Activated T-cell treated with anti-CD3 and anti-CD28 coated beads, Interleukin-2, amount 50 U/mL, for 24 hours (primary cell): ENCODE measurements around the gene MAN2C1.
"Not testable (repeated sequence)": the region's sequence is repeated elsewhere in the genome, so short reads cannot be mapped to it uniquely, and the experiment has no call there.

ENCODE experiments used
- DNase-seq: peaks from one replicate; pipeline ENCODE4 v3.0.0-alpha.2; 2020
- H3K27ac Mint-ChIP-seq: 2 replicates; pipeline ENCODE4 v1.8.0; 2020; ENCODE audit warnings: mild to moderate bottlenecking, mixed read lengths
- H3K27me3 Mint-ChIP-seq: 2 replicates; pipeline ENCODE4 v1.8.0; 2020; ENCODE audit warnings: mixed read lengths
- H3K36me3 Mint-ChIP-seq: 2 replicates; pipeline ENCODE4 v1.8.0; 2020; ENCODE audit warnings: low read depth, mixed read lengths
- H3K4me1 Mint-ChIP-seq: 2 replicates; pipeline ENCODE4 v1.8.0; 2020; ENCODE audit warnings: low read depth, mixed read lengths
- H3K4me3 Mint-ChIP-seq: 2 replicates; pipeline ENCODE4 v1.8.0; 2020; ENCODE audit warnings: mild to moderate bottlenecking, moderate library complexity, mixed read lengths
- H3K9me3 Mint-ChIP-seq: 2 replicates; pipeline ENCODE4 v1.8.0; 2020; ENCODE audit warnings: mixed read lengths

The MAN2C1 gene

DNA sequence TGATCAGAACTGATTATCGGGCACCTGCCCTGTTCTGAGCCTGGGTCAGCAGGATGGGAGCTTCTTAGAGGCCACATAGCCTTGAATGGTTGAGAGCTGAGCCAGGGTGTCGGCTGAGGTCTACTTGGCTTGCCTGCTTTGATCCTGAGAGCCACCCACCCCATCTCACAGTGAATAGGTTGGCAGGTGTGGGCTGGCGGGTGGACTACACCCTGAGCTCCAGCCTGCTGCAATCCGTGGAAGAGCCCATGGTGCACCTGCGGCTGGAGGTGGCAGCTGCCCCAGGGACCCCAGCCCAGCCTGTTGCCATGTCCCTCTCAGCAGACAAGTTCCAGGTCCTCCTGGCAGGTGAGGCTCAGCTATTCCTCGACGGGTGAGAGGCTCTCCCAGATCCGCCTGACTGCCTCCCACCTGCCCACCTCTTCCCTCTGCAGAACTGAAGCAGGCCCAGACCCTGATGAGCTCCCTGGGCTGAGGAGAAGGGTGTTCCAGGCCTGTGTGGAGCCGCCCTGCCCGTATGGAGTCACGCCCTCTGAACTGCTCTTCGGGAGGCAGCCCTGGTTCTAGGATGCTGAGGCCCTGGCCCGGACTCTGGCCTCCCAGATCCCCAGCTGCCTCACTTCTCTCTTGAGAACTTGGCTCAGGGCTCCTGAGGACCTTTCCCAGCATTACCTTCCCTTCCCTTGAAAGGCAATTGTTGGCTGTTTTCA, 28.7 kb downstream of the MAN2C1 start:
- peaks cover 37% of the 10 kb centered on the region for H3K36me3 Mint-ChIP-seq
- no peak for DNase-seq
- no peaks in the 10 kb centered on the region for H3K27me3 Mint-ChIP-seq
- H3K4me3 Mint-ChIP-seq = no peak overlapping the region
- H3K9me3 Mint-ChIP-seq = no peaks in the 10 kb centered on the region
- H3K4me1 Mint-ChIP-seq = peaks cover 26% of the 10 kb centered on the region
- H3K27ac Mint-ChIP-seq = no peak overlapping the region

DNA sequence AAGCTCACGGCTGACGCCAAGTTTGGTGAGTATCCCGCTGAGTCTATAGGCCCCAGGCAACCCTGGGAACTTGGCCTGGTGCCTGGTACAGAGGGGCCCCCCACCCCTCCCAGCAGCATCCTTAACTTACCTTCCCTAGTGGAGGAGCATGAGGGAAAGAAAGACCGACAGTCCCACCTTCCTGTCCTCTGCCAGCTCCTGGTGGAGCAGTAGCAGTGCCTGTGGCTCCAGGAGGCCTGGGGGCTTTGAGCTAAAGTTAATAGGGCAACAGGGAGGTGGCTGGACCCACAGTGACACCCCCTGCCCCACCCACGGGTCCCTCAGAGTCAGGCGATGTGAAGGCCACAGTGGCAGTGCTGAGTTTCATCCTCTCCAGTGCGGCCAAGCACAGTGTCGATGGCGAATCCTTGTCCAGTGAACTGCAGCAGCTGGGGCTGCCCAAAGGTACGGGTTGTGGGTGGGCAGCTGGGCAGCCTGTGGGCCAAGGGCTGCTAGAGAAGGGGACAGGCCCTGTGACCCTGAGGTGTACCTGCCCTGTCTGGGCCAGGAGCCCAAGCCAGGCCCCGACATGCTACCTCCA, 29.7 kb downstream of the MAN2C1 start:
- Mint-ChIP-seq H3K27ac (peak overlapping the region; percentile 22), H3K36me3 (peaks cover 37% of the 10 kb centered on the region), H3K27me3 (no peaks in the 10 kb centered on the region), H3K9me3 (no peaks in the 10 kb centered on the region), H3K4me3 (no peak overlapping the region), H3K4me1 (peaks cover 26% of the 10 kb centered on the region)
- DNase-seq = no peak

DNA sequence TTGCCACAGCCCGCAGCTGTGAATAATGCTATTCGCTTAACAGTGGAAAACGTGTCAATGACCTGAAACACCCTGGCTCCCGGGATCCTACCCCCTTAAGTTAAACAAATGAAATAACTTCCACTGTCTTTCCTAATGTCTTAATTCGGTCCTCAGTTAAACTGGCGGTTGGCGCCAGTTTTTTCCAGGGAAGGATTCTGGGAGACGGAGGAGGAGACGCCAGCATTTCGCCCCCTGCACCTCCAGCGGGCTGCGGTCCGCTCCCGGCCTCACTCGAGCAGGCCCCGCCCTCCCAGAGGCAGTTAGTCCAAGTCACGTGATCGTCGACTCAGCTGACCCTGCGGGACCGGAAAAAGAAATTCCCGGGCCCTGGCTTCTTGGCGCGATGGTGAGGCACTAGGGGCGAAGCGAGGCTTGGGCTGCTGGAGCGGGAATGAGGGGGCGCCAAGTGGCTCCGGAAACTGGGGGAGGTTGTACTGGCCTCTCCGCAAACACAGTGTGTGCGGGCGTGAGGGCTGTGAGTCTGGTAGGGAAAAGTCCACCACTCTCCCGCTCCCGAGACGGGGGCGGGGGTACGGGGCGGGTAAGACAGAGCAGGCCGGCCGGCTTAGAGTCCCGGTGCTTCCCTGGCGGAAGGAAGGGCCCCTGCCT, 32.6 kb downstream of the MAN2C1 start, which contains the start of gene COMMD4:
COMMD4 (plus strand) TSS at position 359 of the 651 bp plus-strand sequence; CDS start at position 386, 27 bp downstream.
- H3K9me3 Mint-ChIP-seq = no peaks in the 10 kb centered on the region
- H3K27me3 Mint-ChIP-seq = no peaks in the 10 kb centered on the region
- H3K4me3 Mint-ChIP-seq = peak within 1 kb of the TSS; percentile 95
- H3K4me1 Mint-ChIP-seq = peaks cover 26% of the 10 kb centered on the region
- peaks cover 31% of the 10 kb centered on the region for H3K36me3 Mint-ChIP-seq
- peak within 1 kb of the TSS; percentile 96 for H3K27ac Mint-ChIP-seq
- peak; percentile 90 for DNase-seq

DNA sequence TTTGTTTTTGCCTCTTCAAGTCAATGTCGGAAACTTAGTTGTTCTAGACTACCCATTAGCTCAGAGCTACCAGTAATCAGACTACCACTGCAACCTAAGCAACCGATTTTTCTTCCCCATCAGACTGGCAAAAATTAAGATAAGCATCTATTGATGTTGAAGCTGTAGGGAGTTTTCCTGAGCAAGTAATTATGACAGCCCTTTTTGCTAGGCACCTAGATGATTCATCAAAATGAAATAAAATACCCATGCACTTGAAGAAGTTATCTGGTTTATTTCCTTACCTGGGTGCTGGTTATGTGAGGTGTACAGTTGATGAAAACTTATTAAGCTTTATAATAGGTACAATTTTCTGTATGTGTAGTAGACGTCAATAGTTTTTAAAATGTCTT, 33.1 kb downstream of the MAN2C1 start:
- Mint-ChIP-seq H3K9me3 (no peaks in the 10 kb centered on the region), H3K36me3 (peaks cover 28% of the 10 kb centered on the region), H3K4me3 (peak overlapping the region; percentile 95), H3K27me3 (no peaks in the 10 kb centered on the region), H3K4me1 (peaks cover 26% of the 10 kb centered on the region), H3K27ac (peak overlapping the region; percentile 96)
- DNase-seq = no peak

DNA sequence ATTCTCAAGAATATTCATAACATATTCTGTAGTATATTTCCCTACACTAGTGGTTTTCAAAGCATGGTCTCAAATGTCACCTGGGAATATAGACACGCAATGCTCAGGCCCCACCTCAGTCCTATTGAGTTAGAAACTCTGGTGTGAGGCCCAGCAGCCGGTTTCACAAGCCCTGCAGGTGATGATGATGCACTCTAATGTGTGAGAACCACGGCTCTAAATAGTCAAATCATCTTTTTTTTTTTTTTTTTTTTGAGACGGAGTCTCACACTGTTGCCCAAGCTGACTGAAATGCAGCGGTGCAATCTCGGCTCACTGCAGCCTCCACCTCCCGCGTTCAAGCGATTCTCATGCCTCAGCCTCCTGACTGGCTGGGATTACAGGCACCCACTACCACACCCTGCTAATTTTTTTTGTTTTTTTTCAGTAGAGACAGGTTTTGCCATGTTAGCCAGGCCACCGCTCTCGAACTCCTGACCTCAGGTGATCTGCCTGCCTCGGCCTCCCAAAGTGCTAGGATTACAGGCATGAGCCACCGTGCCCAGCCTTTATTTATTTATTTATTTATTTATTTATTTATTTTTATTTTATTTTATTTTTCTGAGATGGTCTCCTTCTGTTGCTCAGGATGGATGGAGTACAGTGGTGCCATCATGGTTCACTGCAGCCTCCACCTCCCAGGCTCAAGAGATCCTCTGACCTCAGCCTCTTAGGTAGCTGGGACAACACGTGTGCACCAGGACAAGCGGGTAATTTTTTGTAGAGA, 34.6 kb downstream of the MAN2C1 start:
- H3K27me3 Mint-ChIP-seq, H3K9me3 Mint-ChIP-seq, H3K27ac Mint-ChIP-seq, H3K4me3 Mint-ChIP-seq, DNase-seq: not testable (repeated sequence)
- Mint-ChIP-seq H3K4me1 (peaks cover 26% of the 10 kb centered on the region), H3K36me3 (peaks cover 13% of the 10 kb centered on the region)

DNA sequence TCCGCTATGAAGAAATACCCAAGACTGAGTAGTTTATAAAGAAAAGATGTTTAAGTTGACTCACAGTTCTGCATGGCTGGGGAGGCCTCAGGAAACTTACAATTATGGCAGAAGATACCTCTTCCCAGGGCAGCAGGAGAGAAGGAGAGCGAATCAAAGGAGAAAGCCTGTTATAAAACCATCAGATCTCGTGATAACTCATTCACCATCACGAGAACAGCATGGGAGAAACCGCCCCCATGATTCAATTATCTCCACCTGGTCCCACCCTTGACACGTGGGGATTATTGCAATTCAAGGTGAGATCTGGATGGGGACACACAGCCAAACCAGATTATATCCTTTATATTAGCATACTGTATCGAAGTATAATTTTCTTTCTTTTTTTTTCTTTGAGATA, 36.3 kb downstream of the MAN2C1 start:
- H3K4me1 Mint-ChIP-seq = peaks cover 19% of the 10 kb centered on the region
- H3K4me3 Mint-ChIP-seq, H3K27ac Mint-ChIP-seq, H3K27me3 Mint-ChIP-seq, DNase-seq, H3K36me3 Mint-ChIP-seq, H3K9me3 Mint-ChIP-seq: not testable (repeated sequence)

DNA sequence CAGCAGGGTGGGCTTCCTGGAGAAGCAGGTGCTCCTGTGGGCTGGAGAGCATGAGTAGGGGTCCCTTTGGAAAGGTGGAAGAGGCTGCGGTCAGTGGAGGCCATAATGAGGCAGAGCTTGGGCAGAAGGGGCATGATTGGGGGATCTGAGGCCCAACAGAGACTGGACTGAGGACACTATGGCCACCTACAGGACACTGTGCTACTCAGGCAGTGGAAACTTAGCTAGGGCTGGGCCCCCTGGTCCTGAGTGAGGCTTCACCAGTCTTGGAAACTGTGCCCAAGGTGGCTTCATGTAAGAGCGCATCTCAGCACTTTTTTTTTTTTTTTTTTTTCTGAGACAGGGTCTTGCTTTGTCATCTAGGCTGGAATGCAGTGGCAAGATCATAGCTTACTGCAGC, 38.8 kb downstream of the MAN2C1 start:
- Mint-ChIP-seq H3K9me3 (no peaks in the 10 kb centered on the region), H3K27me3 (no peaks in the 10 kb centered on the region), H3K4me1 (no peaks in the 10 kb centered on the region), H3K36me3 (no peaks in the 10 kb centered on the region), H3K4me3 (no peak overlapping the region), H3K27ac (no peak overlapping the region)
- DNase-seq = no peak

DNA sequence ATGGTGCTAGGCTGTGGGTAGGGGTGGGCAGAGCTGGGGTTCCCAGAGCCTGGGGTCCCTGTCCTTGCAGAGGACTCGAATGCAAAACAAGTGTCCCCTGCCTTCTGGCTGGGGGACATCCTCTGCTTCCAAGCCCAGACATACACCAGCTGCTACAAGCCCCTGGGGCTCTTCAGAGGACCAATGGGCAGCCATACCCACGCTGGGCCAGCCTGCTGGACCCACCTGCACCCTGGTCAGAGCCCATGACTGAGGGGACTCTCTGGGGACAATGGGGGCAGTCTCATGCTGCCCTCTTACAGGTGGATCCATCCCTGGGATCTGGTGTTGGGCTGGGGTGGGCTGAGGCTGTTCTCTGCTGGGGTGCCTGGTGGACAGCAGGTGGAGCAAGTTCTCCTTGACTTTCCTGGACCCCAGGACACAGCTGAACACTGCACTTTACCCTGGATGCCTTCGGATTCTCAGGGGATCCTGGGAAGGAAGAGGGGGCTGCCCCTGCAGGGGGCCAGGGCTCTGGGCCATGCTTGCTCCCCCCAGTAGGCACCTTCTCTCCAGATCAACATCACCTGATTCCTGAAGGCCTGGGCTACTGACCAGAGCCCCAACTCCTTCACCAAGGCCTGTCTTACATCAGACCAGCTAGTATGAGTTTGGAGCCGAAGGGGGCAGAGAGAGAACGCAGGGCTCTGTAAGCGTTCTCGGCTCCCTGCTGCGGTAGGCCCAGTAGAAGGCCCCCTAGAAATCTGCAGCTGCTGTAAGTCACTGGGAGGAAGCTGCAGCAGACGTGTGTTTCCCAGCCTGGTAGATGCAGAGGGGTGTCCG, 39.7 kb downstream of the MAN2C1 start:
- H3K4me1 Mint-ChIP-seq = no peaks in the 10 kb centered on the region
- no peak for DNase-seq
- H3K36me3 Mint-ChIP-seq = no peaks in the 10 kb centered on the region
- H3K4me3 Mint-ChIP-seq = no peak overlapping the region
- no peaks in the 10 kb centered on the region for H3K27me3 Mint-ChIP-seq
- H3K9me3 Mint-ChIP-seq = no peaks in the 10 kb centered on the region
- no peak overlapping the region for H3K27ac Mint-ChIP-seq

DNA sequence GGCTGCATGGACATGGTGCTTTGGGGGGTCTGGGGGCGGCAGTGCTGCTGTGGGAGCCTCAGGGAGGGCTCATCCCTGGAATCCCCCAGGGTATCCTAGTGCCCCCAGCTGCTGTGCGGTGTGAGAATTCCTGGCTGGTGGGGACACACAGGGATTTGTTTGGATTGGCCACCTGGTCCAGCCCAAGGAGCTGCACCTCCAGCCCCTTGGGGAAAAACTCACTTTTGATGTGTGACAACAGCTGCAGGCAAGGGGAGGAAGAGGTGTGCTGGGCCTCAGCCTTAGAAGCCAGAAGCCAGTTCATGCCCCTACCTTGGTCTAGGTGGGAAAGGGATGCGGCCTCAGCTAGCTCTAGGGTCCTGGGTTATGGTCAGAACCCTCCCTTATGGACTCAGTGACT, 40.9 kb downstream of the MAN2C1 start:
- Mint-ChIP-seq H3K36me3 (no peaks in the 10 kb centered on the region), H3K4me1 (no peaks in the 10 kb centered on the region), H3K4me3 (no peak overlapping the region), H3K27me3 (no peaks in the 10 kb centered on the region), H3K27ac (no peak overlapping the region), H3K9me3 (no peaks in the 10 kb centered on the region)
- DNase-seq = no peak

DNA sequence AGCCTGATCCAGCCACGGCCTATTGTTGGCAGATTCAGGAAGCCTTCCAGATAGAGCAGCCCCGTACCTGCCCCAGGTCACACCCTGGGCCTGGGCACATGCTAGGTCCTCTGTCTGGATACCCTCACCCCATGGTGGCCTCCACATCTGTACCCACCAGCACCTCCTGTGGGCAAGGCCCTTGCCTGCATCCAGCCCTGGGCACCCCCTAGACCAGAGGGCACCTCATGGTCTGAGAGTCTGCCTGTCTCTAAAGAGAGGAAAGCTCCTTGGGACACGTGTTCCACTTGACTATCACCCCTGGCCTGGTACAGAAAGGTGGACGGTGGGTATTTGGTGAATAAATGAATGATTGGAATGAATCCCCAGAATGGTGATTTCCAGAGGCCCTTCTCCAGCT, 41.4 kb downstream of the MAN2C1 start:
- no peaks in the 10 kb centered on the region for H3K27me3 Mint-ChIP-seq
- DNase-seq = no peak
- no peaks in the 10 kb centered on the region for H3K4me1 Mint-ChIP-seq
- H3K27ac Mint-ChIP-seq = no peak overlapping the region
- no peaks in the 10 kb centered on the region for H3K36me3 Mint-ChIP-seq
- no peak overlapping the region for H3K4me3 Mint-ChIP-seq
- H3K9me3 Mint-ChIP-seq = no peaks in the 10 kb centered on the region

DNA sequence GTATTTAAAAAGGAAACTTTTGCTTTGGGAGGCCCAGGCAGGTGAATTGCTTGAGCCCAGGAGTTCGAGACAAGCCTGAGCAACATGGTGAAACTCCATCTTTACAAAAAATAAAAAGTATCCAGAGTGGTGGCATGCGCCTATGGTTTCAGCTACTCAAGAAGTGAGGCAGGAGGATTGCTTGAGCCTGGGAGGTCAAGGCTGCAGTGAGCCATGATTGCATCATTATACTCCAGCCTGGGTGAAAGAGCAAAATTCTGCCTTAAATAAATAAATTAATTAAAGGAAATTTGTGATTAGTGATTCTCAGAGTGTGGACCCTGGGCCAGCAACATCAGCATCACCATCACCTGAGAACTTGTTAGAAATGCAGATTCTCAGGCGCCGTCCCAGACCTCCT, 42.5 kb downstream of the MAN2C1 start:
- no peaks in the 10 kb centered on the region for H3K9me3 Mint-ChIP-seq
- no peak for DNase-seq
- H3K4me1 Mint-ChIP-seq = no peaks in the 10 kb centered on the region
- H3K4me3 Mint-ChIP-seq = no peak overlapping the region
- H3K27ac Mint-ChIP-seq = no peak overlapping the region
- no peaks in the 10 kb centered on the region for H3K36me3 Mint-ChIP-seq
- no peaks in the 10 kb centered on the region for H3K27me3 Mint-ChIP-seq

DNA sequence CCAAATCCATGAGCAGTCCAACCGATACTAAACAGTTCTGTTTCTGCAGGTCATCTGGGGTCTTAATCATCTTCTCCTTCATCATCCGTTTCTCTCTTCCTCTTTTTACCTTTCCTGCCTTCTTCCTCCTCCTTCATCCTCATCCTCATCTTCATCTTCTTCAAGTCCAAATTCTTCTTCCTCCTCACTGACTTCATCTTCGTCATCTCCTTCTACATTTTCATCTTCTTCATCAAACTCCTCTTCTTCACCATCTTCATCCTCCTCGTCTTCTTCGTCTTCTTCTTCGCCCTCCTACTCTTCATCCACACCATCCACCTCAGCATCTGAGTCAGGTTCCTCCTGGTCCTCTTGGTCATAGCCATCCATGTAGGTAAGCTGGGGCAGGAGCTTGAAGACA, 46.7 kb downstream of the MAN2C1 start:
- DNase-seq = no peak
- Mint-ChIP-seq H3K9me3 (no peaks in the 10 kb centered on the region), H3K4me3 (no peak overlapping the region), H3K27me3 (no peaks in the 10 kb centered on the region), H3K36me3 (no peaks in the 10 kb centered on the region), H3K4me1 (no peaks in the 10 kb centered on the region), H3K27ac (no peak overlapping the region)

DNA sequence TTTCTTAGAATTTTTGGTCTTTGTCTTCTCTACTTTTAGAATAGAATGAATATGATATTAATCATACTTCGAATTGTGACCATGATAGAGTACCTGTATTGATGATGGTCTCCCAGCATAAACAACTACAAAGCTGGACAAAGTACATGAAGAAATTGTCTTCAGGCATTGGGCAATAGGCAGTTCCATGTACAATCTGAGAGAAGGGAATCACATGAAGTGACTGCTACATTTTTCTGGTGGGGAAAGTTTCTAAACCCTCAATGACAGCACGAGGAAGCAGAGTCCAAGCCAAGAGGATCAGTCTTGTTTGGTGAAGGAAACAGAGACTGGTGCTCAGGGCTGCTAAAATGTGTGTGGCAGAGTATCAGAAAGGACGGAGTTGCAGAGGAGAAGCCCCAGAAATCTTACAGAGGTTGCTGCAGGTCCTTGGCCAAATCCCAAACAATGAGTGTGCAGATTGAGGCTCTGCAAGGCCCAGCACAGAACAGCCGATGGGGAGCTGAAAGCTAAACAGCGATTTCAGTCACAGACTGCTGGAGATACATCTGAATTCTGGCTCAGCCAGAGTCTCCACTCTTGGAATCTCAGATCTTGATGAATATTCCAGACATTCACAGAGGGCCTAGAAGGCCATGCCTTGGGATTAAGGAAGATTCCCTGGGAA, 49.0 kb downstream of the MAN2C1 start:
- H3K36me3 Mint-ChIP-seq, DNase-seq: not testable (repeated sequence)

More for the DNA sequence above, 49.0 kb downstream of the MAN2C1 start:
- not testable (repeated sequence) for H3K9me3 Mint-ChIP-seq, H3K27ac Mint-ChIP-seq, H3K4me1 Mint-ChIP-seq, H3K27me3 Mint-ChIP-seq, H3K4me3 Mint-ChIP-seq
